Measurements from ENCODE around the gene TUBB6.

Gene TUBB6

DNA sequence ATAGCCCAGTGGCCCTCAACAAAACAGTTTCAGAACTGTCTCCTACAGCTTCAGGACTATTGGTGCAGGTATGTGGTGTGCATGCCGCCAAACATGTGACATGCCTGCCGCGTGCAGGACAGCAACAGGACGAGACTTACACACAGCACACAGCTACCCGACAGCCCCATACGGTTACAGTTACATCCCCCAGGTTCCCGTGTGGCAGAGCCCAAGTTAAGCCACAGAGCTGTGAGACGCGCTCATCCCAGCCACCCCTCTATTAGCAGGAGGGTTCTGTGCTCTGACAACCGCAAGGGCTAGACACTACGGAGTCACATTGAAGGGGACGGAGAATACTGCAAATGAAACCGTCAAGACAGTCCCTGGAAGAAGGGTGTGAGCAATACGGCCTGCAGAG lies 16.4 kb upstream of the TUBB6 start:
- no peak for DNase-seq

DNA sequence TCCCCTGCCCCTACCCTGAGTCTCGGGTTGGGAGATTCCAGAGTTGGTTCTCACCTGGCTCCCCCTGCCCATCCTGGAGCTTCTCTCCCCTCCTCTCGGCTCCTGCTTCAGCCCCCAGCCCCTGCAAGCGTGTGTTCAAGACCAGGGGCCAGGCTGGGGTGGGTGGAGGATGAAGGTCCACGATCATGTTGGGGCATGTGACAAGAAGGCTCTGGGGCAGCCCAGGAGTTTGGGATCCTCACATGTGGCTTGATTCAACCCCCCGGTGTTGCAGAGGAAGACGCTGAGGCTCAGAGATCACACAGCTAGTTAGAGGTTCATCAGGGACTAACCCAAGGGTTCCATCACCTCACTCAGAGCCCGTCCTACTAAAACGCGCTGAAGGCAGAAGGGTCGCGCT lies 14.2 kb upstream of the TUBB6 start:
- no peak for DNase-seq

DNA sequence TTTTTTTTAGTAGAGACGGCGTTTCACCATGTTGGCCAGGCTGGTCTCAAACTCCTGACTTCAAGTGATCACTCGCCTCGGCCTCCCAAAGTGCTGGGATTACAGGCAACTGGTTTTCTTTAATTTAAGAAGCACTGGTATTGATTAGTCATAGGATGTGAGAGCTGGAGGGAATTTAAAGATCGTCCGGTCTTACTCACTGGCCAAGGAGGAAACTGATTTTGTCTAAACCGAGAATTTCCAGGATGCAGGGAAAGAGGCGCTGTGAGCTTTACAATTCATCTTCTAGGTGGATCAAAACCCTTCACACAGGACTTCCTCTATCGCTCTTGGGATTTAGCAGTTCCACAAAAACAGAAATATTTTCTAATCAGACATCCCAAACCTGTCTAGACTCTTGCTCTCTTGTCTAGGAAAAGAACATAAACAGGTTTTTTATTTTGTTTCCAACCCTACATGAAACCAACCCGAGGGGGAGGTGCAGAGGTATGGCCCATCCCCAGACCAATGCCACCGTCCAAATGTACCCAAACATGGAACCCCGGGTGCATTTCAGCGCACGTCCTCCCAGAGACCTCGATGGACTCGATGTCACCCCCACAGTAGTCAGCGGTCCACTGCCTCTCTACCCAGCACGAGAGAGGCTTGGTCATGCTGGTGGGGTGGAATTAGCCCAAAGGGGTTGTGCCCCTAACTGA lies 12.5 kb upstream of the TUBB6 start:
- no peak for DNase-seq

DNA sequence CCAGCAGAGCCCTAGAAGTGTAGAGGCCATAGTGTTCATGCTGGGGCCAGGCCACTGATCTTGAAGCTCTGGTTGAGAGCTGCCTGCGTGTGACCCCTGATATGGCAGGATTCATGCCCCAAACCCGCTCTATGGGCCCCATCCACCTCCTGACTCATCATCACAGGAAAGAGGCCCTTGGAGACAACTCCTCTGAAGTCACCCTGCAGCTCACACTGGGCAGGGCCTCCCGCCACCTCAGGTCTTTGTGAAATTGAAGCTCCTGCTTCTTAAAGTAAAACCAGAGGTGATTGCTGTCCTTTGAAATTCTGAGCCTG lies 12.0 kb upstream of the TUBB6 start:
- DNase-seq, result no peak

DNA sequence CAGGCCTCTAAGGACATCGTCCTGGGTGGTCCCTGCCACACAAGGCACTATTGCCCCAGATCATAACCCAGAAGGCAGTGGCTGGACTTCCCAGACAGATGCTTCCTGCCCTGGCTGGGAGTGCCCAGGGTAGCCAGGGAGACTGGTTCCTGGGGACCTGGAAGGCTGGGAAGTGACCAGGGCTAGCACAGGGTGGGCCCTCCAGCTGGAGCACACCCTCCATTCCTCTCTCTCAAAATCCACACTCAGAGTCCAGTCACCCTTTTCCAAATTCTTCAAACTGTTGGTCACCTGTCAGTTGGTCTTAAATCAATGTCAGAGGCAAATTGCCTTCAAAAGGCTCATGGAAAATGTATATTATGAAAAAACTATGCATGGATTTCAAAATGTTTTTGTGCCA lies 11.6 kb upstream of the TUBB6 start:
- no peak for DNase-seq

- no peak for DNase-seq
Observed at GRCh38 chr18:12299862-12300261, 8.2 kb upstream of the TUBB6 start.

GRCh38 chr18:12301263-12302005 lies 6.6 kb upstream of the TUBB6 start:
- DNase-seq, result no peak

DNA sequence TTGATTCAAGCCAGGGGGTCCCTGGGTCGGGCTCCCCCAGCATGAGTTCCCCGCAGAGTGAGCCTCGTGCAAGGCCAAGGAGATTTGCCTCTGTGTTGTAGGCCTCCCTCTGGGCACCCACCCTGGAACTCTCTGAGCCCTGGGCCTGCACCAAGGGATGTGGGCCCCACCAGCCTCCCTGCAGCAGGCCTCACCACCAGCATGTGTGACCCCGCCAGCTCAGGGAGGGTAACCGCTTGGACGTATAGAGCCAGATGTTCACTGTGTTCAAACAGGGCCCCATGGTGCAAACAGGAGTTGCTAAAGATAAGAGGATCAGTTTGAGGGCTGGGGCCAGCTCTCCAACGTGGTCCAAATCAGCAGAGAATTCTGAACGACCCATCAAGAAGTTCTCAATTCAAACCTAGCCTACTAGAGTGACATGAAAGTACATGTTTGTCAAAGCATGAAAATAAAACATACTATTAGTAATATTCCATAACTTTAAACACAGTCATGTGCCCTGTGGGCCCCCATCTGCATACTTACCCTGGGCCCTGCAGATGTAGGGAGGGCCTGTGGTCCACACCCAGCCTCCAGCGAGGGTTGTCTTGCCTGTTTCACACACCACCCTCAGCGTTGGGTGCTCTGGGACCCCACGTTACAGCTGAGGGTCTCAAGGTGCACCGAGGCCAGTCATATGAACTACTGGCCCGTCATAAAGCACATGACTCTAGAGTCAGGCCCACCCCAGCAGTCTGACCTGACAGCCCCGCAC lies 5.5 kb upstream of the TUBB6 start:
- DNase-seq, result no peak

GRCh38 chr18:12304351-12305210 lies 3.5 kb upstream of the TUBB6 start:
- DNase-seq, result peak; percentile 36 to 77

DNA sequence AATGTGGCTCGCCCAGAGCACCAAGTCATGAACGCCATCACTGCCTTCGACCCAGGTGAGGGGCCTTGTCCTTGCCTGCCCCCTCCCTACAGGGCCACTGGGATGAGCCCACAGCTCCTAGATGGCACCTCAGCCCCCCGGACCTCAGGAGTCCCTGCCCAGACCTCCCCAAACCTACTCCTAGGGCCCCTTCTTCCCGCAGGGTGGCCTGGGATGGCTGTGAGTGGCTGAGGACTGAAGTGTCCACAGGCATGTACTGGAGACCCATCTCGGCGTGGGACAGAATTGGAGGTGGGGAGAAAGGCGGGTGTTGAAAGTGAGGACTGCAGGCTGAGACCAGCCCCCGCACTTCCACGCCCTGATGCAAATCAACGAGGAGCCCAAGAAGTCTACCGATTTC lies 2.8 kb upstream of the TUBB6 start:
- DNase-seq, result no peak

DNA sequence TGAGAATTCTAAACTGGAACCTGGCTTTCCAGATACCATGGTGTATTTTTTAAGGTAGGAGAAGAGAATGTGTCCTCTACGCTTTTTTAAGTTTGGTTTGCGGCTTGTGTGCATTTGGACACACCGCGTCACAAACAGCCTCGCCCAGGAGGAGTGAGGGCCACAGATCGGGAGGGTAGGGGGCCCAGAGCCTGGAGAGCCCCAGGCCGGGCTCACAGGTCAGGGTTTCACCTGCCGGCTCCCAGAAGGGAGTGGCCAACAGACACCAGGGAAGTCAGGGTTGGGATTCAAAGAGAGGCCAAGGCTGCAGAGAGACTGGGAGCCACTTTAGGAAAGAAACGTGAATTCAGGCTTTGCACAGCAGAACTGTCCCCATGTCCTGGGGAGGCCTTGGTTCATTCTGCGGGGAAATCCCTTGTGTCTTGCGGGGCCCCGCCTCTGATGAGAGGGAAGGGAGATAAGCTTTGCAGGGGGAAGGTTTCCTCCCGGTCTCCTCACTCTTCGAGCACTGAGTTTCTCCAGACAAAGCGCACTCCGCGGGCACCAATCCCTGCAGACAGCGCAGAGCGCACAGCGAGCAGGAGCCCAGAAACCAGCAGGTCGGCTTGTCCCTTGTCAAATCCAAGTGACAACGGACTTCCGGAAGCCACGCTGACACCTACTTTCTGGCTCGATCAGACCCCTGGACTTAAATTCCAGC lies 2.0 kb upstream of the TUBB6 start:
- DNase-seq, result no peak

DNA sequence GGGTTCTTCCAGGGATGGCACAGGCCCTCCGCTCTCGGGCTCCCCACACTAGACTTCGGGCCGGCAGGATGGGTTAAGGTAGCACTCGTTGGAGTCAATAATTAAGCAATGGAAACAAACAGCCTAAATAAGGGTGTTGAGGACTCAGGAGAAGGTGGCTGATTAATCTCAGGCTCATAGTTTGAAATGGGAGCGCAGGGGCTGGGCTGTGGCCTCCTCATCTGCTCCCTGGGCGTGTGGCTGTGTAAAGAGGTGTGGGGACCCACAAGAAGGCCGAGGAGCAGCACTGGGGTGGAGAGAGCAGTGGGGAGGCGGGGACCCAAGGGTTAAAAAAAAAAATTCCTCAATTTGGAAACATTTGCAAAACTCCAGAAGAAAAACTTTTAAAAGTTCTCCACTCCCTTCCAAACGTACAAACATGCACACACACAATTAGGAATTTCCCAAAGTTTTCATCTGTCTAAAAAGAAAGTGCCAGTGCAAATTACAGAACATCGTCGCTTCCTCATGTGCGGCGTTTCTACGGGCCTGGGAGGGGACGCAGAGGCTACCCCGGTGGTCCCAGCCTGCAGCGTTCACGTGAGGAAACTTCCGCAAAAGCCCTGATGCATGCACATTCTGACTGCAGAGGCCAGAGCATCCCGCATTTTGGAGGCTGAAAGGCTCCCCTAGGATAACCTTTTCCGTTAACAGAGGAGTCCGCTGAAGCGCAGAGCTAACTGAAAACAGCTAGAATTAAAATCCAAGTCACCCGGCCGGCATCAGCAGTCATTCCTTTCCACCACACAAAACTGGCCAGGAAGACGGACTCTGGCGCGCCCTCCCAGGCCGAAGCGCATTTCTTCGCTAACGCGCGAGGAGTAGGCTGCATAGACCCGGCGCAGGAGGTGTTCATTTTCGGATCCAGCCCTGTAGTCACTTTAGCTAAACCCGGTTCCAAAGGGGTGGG lies 1.0 kb upstream of the TUBB6 start:
- no peak for DNase-seq

DNA sequence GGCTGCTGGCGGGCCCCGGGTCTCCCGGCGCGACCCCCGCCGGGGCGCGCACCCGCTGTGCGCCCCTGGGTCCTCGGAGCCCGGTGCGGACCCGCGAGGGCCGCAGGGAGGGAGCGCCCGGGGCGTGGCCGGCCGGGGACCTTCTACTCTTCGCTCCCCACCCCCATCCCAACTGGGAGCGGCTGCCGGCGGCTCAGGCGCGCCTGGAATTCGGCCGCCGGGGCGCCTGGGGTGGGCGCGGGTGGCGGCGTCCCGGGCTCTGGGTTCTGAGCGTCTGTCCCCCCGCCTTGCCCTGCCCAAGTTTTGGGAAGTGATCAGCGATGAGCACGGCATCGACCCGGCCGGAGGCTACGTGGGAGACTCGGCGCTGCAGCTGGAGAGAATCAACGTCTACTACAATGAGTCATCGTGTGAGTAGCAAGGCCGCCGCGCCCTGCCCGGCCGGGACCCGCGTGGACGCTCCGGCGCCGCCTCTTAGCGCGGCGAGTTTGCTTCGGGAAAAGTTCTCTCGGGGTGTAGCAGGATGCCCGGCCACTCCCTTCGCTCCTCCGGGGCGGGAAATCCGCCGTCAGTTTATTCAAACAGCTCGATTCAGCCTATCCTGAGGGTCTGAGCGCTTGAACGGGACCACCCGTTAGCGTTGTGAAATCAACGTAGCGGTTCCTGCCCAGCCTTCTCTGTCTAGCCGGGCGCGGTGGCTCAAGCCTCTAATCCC lies 502 bp downstream of the TUBB6 start:
- DNase-seq, result peak in 1 of 2 experiments; percentile 19

- DNase-seq, result no peak
Observed at GRCh38 chr18:12309683-12310198, 1.7 kb downstream of the TUBB6 start.

DNA sequence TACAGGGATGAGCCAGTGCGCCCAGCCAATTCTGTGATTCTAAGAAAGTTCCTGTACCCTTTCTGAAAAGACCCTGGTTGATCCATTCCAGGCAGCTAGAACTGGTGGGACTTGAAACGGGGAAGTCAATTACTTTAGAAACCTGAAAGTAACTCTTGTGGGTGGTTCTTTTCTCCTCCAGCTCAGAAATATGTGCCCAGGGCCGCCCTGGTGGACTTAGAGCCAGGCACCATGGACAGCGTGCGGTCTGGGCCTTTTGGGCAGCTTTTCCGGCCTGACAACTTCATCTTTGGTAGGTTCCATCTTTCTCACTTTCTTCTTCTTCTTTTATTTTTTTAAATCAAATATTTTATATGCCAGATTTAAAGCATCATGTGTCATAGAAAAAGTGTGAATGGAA lies 2.7 kb downstream of the TUBB6 start:
- DNase-seq, result no peak

DNA sequence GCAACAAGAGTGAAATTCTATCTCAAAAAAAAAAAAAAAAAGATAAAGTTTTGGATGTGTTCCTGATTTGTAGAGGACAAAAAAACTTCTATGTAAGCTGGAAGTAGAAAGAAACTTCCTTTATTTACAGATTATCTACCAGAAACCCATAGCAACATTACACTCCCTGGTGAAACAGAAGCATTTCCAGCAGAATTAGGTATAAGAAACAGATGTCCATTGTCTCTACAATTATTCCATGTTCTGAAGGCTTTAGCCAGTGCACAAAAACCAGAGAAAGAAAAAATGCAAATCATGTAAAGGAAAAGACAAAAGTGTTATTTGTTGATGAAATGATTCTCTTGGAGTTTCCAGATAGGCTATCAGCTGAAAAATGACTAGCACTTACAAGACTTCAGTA lies 4.9 kb downstream of the TUBB6 start:
- no peak for DNase-seq

- no peak for DNase-seq
Observed at GRCh38 chr18:12313530-12314245, 5.6 kb downstream of the TUBB6 start.

DNA sequence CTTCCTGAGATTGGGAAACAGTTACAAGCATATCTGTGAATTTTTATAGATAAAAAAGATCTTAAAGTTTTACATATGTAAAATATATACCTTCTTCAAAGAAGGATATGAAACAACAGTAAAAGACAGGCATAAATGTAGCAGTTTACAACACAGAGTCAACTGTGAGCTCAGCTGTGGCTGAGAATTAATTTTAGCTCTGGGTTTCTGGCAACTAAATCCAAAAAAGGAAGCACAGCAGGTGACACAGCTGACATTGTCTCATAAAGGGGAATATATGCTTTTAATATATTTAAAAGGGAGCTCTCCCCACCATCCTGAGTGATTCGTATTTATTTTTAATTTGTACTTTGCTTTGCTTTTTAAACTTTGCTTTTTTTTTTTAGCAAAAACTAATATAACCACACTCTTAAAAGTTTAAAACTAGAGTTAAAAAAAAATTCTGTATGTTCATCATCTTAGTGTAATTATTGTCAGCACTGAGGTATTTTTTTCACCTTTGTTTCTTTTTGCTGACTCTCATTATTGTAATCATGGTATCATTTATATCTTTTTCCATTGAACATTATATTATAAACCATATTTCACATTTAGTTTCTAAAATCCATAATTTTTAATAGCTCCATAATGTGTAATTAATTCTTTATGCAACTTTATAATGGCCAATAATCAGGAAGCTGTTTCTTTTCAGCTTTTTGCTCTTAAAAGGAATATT lies 6.7 kb downstream of the TUBB6 start:
- peak in 1 of 2 experiments; percentile 40 for DNase-seq

DNA sequence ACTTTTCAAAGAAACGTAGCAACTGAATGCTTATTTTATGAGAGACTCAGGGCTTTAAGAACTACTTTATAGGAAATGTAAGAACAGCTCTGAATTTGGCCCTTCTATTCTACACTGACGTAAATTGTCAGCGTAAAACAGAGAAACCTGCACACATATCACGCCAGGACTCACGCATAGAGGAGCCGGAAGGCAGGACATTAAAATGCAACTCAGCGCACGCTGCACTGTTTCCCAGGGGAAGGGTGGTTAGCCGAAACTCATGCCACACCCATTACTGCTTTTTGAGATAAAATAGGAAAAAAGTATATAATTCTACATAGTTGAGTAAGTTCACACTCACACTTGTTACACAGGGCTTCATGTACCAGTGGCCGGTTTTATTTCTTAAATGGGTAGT lies 7.4 kb downstream of the TUBB6 start:
- DNase-seq, result no peak
